Gastroesophageal sphincter (tissue), 3 donors: ENCODE data around the gene SASH1.

Experiments used
- CTCF ChIP-seq, 4 experiments: fragments of 200-600 bp in 2 of 4; fragments of 450-650 bp in 2 of 4; sonication (generic) in 1 of 4; IDR thresholded peaks; one replicate each; pipeline ENCODE4 v1.5.1; 2017 to 2019; ENCODE audit warnings: antibody characterized with exemption in 4 of 4, mild to moderate bottlenecking in 2 of 4, moderate library complexity in 2 of 4
- EP300 ChIP-seq: sonication (generic); formaldehyde crosslinking; IDR thresholded peaks from one replicate; pipeline ENCODE4 v1.6.1; 2017; ENCODE audit warnings: antibody characterized with exemption, mild to moderate bottlenecking
- POLR2A ChIP-seq, 2 donors: fragments of 450-650 bp; IDR thresholded peaks; one replicate each; pipeline ENCODE4 v1.6.1; 2017; ENCODE audit warnings: antibody characterized with exemption in 2 of 2, mild to moderate bottlenecking in 2 of 2, moderate library complexity in 1 of 2
- POLR2AphosphoS5 ChIP-seq: sonication (generic); formaldehyde crosslinking; IDR thresholded peaks from one replicate; pipeline ENCODE4 v1.6.1; 2017; ENCODE audit warnings: antibody characterized with exemption

GRCh38 chr6:148460876-148461646 is 118.4 kb downstream of the SASH1 start:
- no peak for TF ChIP-seq CTCF (IDR thresholded peaks at IDR 0.05)
- no peak for TF ChIP-seq EP300
- no peak for TF ChIP-seq POLR2AphosphoS5
- TF ChIP-seq POLR2A (IDR thresholded peaks at IDR 0.05): no peak
